ENCODE results near the gene TCHP.

GRCh38 chr12:109963330-109963729 is 63.3 kb downstream of the TCHP start:
- TF ChIP-seq, protein P1, sequence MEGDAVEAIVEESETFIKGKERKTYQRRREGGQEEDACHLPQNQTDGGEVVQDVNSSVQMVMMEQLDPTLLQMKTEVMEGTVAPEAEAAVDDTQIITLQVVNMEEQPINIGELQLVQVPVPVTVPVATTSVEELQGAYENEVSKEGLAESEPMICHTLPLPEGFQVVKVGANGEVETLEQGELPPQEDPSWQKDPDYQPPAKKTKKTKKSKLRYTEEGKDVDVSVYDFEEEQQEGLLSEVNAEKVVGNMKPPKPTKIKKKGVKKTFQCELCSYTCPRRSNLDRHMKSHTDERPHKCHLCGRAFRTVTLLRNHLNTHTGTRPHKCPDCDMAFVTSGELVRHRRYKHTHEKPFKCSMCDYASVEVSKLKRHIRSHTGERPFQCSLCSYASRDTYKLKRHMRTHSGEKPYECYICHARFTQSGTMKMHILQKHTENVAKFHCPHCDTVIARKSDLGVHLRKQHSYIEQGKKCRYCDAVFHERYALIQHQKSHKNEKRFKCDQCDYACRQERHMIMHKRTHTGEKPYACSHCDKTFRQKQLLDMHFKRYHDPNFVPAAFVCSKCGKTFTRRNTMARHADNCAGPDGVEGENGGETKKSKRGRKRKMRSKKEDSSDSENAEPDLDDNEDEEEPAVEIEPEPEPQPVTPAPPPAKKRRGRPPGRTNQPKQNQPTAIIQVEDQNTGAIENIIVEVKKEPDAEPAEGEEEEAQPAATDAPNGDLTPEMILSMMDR (IDR thresholded peaks at IDR 0.05) = no peak
- TF ChIP-seq EZH2 (IDR thresholded peaks at IDR 0.05; ENCODE audit: borderline replicate concordance, insufficient read depth, low read depth, low read length, poor library complexity, severe bottlenecking) = no peak
